GM12878 (cell line): ENCODE measurements around the gene PJA2. TPM values are rescaled to one million over a fixed set of nuclear protein-coding genes. Genes with fewer than 3 reads are reported as not detected.

ENCODE experiments used
- HDGF ChIP-seq: fragments of 450-650 bp; IDR thresholded peaks from 2 replicates; pipeline ENCODE4 v1.6.1; 2016; ENCODE audit warnings: antibody characterized with exemption
- MYC ChIP-seq: IDR thresholded peaks from 2 replicates; pipeline ENCODE4 v1.6.1; 2011; ENCODE audit warnings: mild to moderate bottlenecking, low read length, moderate library complexity, inconsistent platforms; ENCODE audit not compliant: insufficient read depth, insufficient replicate concordance, insufficient read length, severe bottlenecking
- NRF1 ChIP-seq: conservative IDR thresholded peaks from 2 replicates; pipeline ENCODE4 v1.6.1; 2011; ENCODE audit warnings: mild to moderate bottlenecking, low read depth, low read length, improper control_type of control experiment
- SIN3A ChIP-seq: IDR thresholded peaks from 2 replicates; pipeline ENCODE4 v1.6.1; 2012; ENCODE audit warnings: low read depth, low read length, improper control_type of control experiment
- STAT3 ChIP-seq: IDR thresholded peaks from 2 replicates; pipeline ENCODE4 v1.6.1; 2011; ENCODE audit warnings: low read depth, low read length, improper control_type of control experiment
- ZNF207 ChIP-seq: fragments of 450-650 bp; IDR thresholded peaks from 2 replicates; pipeline ENCODE4 v1.6.1; 2014; ENCODE audit warnings: antibody characterized with exemption, mild to moderate bottlenecking, borderline replicate concordance
- ZNF687 ChIP-seq: fragments of 450-650 bp; IDR thresholded peaks from 2 replicates; pipeline ENCODE4 v1.6.1; 2017; ENCODE audit warnings: mild to moderate bottlenecking, moderate library complexity
- polyA plus RNA-seq, 11 experiments: library from polyadenylated mRNA; depleted of rRNA in 4 of 11; unstranded in 6 of 11; stranded (reverse) in 5 of 11; fragments of >200 nt; fragmentation: Nextera tagmentation in 4 of 11; fragmentation: Illumina TruSeq in 1 of 11; extraction: Ambion mirVana in 4 of 11; extraction: Trizol in 1 of 11; gene quantifications; 1 replicate in 1 of 11; 2 replicates in 10 of 11; pipeline versions ENCODE4 v1.2.1 to v1.2.3, GENCODE V29; 2011 to 2016; ENCODE audit warnings: inconsistent platforms in 2 of 11, missing spikeins in 2 of 11, low read depth in 1 of 11
- total RNA-seq, 4 experiments: library from RNA; depleted of rRNA in 3 of 4; stranded (reverse); fragments of >200 nt in 3 of 4; fragmentation: Illumina TruSeq in 1 of 4; extraction: Trizol in 1 of 4; gene quantifications; 2 replicates each; pipeline versions ENCODE4 v1.2.1 to v1.2.3, GENCODE V29; 2013 to 2021
- TF ChIP-seq, protein P1 (sequence below): fragments of 450-650 bp; formaldehyde crosslinking; IDR thresholded peaks from 2 replicates; pipeline ENCODE4 v1.5.0; 2022; ENCODE audit warnings: mild to moderate bottlenecking, missing genetic modification characterization

Gene PJA2
- total and polyA plus RNA-seq, 10 of the 15 experiments (the other 5 are each of a cell fraction or from before 2014, with no cell fraction given): 27.8 to 93.4 (median 47.8) TPM

GRCh38 chr5:109297900-109298299 is 111.9 kb downstream of the PJA2 start (continued):
- TF ChIP-seq SIN3A (no peak), NRF1 (no peak), STAT3 (no peak), MYC (no peak), HDGF (no peak), ZNF687 (no peak), ZNF207 (no peak)
- TF ChIP-seq, protein P1, sequence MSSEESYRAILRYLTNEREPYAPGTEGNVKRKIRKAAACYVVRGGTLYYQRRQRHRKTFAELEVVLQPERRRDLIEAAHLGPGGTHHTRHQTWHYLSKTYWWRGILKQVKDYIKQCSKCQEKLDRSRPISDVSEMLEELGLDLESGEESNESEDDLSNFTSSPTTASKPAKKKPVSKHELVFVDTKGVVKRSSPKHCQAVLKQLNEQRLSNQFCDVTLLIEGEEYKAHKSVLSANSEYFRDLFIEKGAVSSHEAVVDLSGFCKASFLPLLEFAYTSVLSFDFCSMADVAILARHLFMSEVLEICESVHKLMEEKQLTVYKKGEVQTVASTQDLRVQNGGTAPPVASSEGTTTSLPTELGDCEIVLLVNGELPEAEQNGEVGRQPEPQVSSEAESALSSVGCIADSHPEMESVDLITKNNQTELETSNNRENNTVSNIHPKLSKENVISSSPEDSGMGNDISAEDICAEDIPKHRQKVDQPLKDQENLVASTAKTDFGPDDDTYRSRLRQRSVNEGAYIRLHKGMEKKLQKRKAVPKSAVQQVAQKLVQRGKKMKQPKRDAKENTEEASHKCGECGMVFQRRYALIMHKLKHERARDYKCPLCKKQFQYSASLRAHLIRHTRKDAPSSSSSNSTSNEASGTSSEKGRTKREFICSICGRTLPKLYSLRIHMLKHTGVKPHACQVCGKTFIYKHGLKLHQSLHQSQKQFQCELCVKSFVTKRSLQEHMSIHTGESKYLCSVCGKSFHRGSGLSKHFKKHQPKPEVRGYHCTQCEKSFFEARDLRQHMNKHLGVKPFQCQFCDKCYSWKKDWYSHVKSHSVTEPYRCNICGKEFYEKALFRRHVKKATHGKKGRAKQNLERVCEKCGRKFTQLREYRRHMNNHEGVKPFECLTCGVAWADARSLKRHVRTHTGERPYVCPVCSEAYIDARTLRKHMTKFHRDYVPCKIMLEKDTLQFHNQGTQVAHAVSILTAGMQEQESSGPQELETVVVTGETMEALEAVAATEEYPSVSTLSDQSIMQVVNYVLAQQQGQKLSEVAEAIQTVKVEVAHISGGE (CRISPR knock-in tag): no peak
